Esophagus squamous epithelium (tissue), 5 donors: ENCODE data around the gene TGFBR3. TPM values are rescaled to one million over a fixed set of nuclear protein-coding genes. Genes with fewer than 3 reads are reported as not detected.
"Not testable (repeated sequence)": the region's sequence is repeated elsewhere in the genome, so short reads cannot be mapped to it uniquely, and the experiment has no call there.

Experiments
- DNase-seq: peaks from one replicate; lab custom pipeline; 2025; lab: John Stamatoyannopoulos, UW
- H3K27ac ChIP-seq, 4 donors: fragments of 200-600 bp; sonication (generic); one replicate each; pipeline ENCODE4 v1.5.1; 2016 to 2019; ENCODE audit warnings: mild to moderate bottlenecking in 1 of 4
- H3K27me3 ChIP-seq, 4 donors: fragments of 200-600 bp; sonication (generic); 1 replicate in 3 of 4; 2 replicates in 1 of 4; pipeline versions ENCODE4 v1.5.1 to v1.6.0; 2017 to 2021; ENCODE audit warnings: antibody characterized with exemption in 1 of 4
- H3K36me3 ChIP-seq, 3 donors: fragments of 200-600 bp; sonication (generic); one replicate each; pipeline ENCODE4 v1.5.1; 2016 to 2019
- H3K4me1 ChIP-seq, 3 donors: fragments of 200-600 bp; sonication (generic); one replicate each; pipeline ENCODE4 v1.5.1; 2017 to 2019
- H3K4me3 ChIP-seq, 4 donors: fragments of 200-600 bp; sonication (generic); 1 replicate in 3 of 4; 2 replicates in 1 of 4; pipeline ENCODE4 v1.5.1; 2016 to 2019; ENCODE audit warnings: mild to moderate bottlenecking in 2 of 4, moderate library complexity in 1 of 4
- H3K9me3 ChIP-seq, 3 donors: fragments of 200-600 bp; sonication (generic); one replicate each; pipeline ENCODE4 v1.5.1; 2016 to 2019
- POLR2A ChIP-seq, 4 donors: fragments of 450-650 bp; IDR thresholded peaks; one replicate each; pipeline ENCODE4 v1.6.1; 2017; ENCODE audit warnings: antibody characterized with exemption in 4 of 4, mild to moderate bottlenecking in 4 of 4, moderate library complexity in 3 of 4
- WGBS, 2 donors: methylation state at CpG; one replicate each; pipeline ENCODE4 v1.1.5; 2018; 5-methylcytosine and 5-hydroxymethylcytosine counted together
- intact Hi-C: fragments of 100-400 bp; cut with DNase I; formaldehyde crosslinking; loops from one replicate; pipeline ENCODE4 v1.15.0; 2022
- total RNA-seq, 4 donors: library from RNA; depleted of rRNA; stranded (reverse); fragments of >200 nt; gene quantifications; one replicate each; pipeline ENCODE4 v1.1.0, GENCODE V29; 2016
- TF ChIP-seq, protein P1 (sequence below), 6 experiments: fragments of 450-650 bp in 4 of 6; fragments of 200-600 bp in 2 of 6; sonication (generic) in 2 of 6; IDR thresholded peaks; one replicate each; pipeline ENCODE4 v1.5.1; 2016 to 2019; ENCODE audit warnings: antibody characterized with exemption in 6 of 6, mild to moderate bottlenecking in 4 of 6, moderate library complexity in 4 of 6
- donor health status: DM: yes; HTN: yes; CAD: no.

Gene TGFBR3
- total RNA-seq, 4 donors from 2014 or later, result 11.3 to 119 (median 30.7) TPM

DNA sequence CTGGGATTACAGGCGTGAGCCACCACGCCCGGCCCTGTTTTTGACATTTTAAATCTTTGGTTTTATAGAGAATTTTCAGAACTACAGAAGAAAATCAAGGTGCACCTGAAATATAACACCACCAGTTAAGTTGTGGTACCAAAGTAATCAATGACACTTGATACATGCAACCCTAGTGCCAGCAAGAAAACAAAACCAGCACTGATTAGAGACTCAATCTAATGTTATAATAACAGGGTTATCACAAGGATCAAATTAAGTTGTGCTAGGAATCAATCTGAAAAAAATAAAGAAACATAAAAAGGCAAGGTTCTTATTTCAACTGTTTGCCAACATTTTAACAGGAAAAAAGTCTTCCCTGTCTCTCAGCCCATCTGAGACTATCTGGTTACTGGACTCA is 23.8 kb downstream of the TGFBR3 start:
- Histone ChIP-seq H3K36me3 (peaks cover 0 to 22% (median 0%) of the 10 kb centered on the region in 3 donors), H3K27ac (no peak overlapping the region), H3K27me3 (no peaks in the 10 kb centered on the region), H3K4me1 (peaks cover 2 to 64% (median 7%) of the 10 kb centered on the region in 3 donors), H3K4me3 (no peak overlapping the region), H3K9me3 (no peaks in the 10 kb centered on the region)
- TF ChIP-seq POLR2A (IDR thresholded peaks at IDR 0.05), result no peak
- TF ChIP-seq, protein P1, sequence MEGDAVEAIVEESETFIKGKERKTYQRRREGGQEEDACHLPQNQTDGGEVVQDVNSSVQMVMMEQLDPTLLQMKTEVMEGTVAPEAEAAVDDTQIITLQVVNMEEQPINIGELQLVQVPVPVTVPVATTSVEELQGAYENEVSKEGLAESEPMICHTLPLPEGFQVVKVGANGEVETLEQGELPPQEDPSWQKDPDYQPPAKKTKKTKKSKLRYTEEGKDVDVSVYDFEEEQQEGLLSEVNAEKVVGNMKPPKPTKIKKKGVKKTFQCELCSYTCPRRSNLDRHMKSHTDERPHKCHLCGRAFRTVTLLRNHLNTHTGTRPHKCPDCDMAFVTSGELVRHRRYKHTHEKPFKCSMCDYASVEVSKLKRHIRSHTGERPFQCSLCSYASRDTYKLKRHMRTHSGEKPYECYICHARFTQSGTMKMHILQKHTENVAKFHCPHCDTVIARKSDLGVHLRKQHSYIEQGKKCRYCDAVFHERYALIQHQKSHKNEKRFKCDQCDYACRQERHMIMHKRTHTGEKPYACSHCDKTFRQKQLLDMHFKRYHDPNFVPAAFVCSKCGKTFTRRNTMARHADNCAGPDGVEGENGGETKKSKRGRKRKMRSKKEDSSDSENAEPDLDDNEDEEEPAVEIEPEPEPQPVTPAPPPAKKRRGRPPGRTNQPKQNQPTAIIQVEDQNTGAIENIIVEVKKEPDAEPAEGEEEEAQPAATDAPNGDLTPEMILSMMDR (IDR thresholded peaks at IDR 0.05), result no peak
- no peak for DNase-seq
- 90% methylated on average over 3 of the region's 3 CpGs; no CpG with 5 or more reads in 1 of the 2 donors for WGBS, 2 donors
- intact Hi-C loops, result no loop called here

DNA sequence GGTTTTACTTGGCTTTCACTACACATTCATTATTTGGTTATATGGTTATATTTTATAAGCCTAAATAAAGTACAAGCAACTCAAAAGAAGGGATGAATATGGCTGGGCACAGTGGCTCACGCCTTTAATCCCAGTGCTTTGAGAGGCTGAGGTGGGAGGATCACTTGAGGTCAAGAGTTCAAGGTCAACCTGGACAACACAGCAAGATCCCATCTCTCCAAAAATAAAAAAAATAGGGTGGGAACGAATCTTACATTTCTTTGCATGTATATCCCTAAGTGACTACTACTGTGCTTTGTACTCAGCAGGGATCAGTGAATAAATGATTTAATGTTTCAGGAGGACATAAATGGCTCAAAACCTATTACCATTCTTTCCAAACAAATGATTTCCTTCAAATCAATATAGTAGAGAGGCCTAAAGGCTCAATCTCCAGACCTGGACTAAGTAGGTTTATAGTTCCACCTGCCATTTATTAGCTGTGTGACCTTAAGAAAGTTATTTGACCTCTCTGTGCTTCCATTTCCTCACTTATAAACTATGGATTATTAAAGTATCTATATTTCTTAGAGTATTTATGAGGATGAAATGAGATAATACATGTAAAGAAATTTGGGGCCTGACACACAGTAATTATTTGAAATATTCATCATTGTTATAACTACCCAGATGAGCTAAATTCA is 28.3 kb downstream of the TGFBR3 start:
- Histone ChIP-seq H3K36me3 (peaks cover 0 to 30% (median 0%) of the 10 kb centered on the region in 3 donors), H3K27me3 (no peaks in the 10 kb centered on the region), H3K4me1 (peaks cover 0 to 39% (median 0%) of the 10 kb centered on the region in 3 donors), H3K4me3 (no peak overlapping the region), H3K9me3 (no peaks in the 10 kb centered on the region), H3K27ac (no peak overlapping the region)
- intact Hi-C loops, result no loop called here
- TF ChIP-seq POLR2A (IDR thresholded peaks at IDR 0.05), result no peak
- TF ChIP-seq, protein P1 (IDR thresholded peaks at IDR 0.05), result no peak
- DNase-seq, result no peak
- WGBS, 2 donors, result 85 to 92% methylated on average over 2 of the region's 2 CpGs

DNA sequence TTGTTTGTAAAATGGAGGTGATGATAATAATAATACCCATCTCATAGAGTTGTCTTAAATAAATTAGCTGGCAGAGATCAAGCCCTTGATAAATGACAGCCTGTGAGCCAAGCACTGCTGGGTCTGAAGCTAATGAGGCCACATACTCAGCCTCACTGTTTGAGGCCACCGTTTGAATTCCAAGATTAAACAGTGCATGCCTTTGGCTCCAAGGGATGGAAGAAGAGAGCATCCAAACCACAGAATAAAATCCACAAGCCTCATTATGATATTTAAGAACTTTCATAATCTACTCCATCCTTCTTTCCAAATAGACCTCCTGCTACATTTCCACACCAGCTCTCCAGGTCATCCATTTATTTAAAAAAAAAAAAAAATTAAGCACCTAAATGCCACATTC is 29.0 kb downstream of the TGFBR3 start:
- TF ChIP-seq, protein P1 (IDR thresholded peaks at IDR 0.05), result no peak
- no peak for TF ChIP-seq POLR2A (IDR thresholded peaks at IDR 0.05)
- DNase-seq, result no peak
- Histone ChIP-seq H3K27ac (no peak overlapping the region), H3K4me3 (no peak overlapping the region), H3K36me3 (peaks cover 0 to 30% (median 0%) of the 10 kb centered on the region in 3 donors), H3K4me1 (peaks cover under 1 to 39% (median 3%) of the 10 kb centered on the region in 3 donors), H3K27me3 (no peaks in the 10 kb centered on the region), H3K9me3 (no peaks in the 10 kb centered on the region)
- intact Hi-C loops, result no loop called here
- 17 to 64% methylated on average over 1 of the region's 1 CpG for WGBS, 2 donors

DNA sequence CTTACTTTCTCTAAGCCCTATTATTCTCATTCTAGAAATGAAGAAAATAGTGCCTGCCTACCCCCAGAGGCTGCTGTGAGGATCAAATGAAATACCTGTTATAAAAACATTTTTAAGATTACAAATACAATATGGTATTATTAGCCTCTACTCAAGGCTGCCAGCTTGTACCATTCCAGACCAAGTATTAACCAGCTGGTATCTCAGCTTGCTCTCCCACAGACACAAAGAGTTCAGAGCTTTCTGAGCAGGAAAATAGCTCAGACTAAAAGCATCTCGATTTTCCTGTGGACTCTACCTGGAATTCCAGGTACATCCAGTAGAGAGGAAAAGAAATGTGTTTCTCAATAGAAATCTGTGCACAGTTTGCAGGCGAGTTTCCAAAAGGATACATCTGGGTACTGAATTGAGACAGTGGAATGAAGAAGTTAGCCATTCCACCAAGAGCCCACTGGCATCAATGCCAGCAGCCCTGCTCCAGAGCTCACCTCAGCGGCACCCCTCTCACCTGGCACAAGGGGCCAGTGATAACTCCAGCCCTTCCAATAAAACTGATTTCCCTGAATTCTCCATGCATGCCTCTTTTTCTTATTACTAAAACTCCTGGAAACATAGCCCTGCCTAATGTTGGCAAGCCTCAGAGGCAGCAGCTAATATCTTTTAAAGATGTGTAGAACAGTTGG is 31.0 kb downstream of the TGFBR3 start:
- DNase-seq, result no peak
- Histone ChIP-seq H3K36me3 (peaks cover 0 to 16% (median 0%) of the 10 kb centered on the region in 3 donors), H3K4me1 (peaks cover 5 to 51% (median 20%) of the 10 kb centered on the region in 3 donors), H3K9me3 (no peaks in the 10 kb centered on the region), H3K27ac (peak overlapping the region in 1 of 4 donors; percentile 29), H3K27me3 (no peaks in the 10 kb centered on the region), H3K4me3 (no peak overlapping the region)
- 58 to 78% methylated on average over 3 of the region's 3 CpGs for WGBS, 2 donors
- intact Hi-C loops, result no loop called here
- TF ChIP-seq POLR2A (IDR thresholded peaks at IDR 0.05), result no peak
- TF ChIP-seq, protein P1 (IDR thresholded peaks at IDR 0.05), result no peak

DNA sequence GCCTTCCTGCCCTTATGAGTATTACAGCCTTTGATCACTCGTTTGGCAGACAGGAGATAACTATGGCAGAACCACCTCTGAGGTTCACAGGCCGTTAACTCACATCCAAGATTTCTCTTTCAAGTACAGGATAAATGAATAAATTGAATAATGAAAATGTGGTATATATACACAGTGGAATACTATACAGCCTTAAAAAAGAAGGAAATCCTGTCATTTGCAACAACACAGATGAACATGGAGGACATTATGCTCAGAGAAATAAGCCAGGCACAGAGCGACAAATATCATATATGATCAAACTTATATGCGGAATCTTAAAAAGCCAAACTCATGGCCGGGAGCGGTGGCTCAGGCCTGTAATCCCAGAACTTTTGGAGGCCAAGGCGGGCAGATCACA is 32.6 kb downstream of the TGFBR3 start:
- peaks cover 0 to 8% (median 0%) of the 10 kb centered on the region in 3 donors for H3K36me3 ChIP-seq
- no peaks in the 10 kb centered on the region for H3K27me3 ChIP-seq
- no peak for DNase-seq
- H3K27ac ChIP-seq, result no peak overlapping the region
- H3K4me3 ChIP-seq, result no peak overlapping the region
- TF ChIP-seq, protein P1 (IDR thresholded peaks at IDR 0.05), result no peak
- TF ChIP-seq POLR2A (IDR thresholded peaks at IDR 0.05), result no peak
- no peaks in the 10 kb centered on the region for H3K9me3 ChIP-seq
- 94 to 95% methylated on average over 6 to 7 of the region's 7 CpGs for WGBS, 2 donors
- peaks cover 5 to 53% (median 20%) of the 10 kb centered on the region in 3 donors for H3K4me1 ChIP-seq
- intact Hi-C loops, result no loop called here

DNA sequence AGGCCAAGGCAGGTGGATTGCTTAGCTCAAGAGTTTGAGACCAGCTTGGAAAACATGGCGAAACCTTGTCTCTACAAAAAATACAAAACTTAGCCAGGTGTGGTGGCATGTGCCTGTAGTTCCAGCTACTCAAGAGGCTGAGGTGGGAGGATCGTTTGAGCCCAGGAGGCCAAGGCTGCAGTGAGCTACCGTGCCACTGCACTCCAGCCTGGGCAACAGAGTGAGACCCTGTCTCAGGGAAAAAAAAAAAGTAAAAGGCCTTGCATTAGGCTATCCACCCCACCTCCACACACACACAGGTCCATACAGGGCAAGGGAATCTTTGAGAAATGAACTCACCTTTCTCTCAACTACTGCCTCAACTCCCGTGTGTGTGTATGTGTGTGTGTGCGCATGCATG is 33.9 kb downstream of the TGFBR3 start:
- Histone ChIP-seq H3K27ac (peak overlapping the region; percentile 54 to 85 (median 80)), H3K4me1 (peaks cover 5 to 64% (median 20%) of the 10 kb centered on the region in 3 donors)
- DNase-seq, intact Hi-C loops, H3K36me3 ChIP-seq, H3K27me3 ChIP-seq, H3K9me3 ChIP-seq, H3K4me3 ChIP-seq: not testable (repeated sequence)
- WGBS, 2 donors, result 91 to 97% methylated on average over 5 of the region's 5 CpGs
